ENCODE data around the gene CAMTA1. TPM values are rescaled to one million over a fixed set of nuclear protein-coding genes. Genes with fewer than 3 reads are reported as not detected.
"Not testable (repeated sequence)": the region's sequence is repeated elsewhere in the genome, so short reads cannot be mapped to it uniquely, and the experiment has no call there.

The CAMTA1 gene
- total RNA-seq, 1 donor = 19.9 TPM

DNA sequence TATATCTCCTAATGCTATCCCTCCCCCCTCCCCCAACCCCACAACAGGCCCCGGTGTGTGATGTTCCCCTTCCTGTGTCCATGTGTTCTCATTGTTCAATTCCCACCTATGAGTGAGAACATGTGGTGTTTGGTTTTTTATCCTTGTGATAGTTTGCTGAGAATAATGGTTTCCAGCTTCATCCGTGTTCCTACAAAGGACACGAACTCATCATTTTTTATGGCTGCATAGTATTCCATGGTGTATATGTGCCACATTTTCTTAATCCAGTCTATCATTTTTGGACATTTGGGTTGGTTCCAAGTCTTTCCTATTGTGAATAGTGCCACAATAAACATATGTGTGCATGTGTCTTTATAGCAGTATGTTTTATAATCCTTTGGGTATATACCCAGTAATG, 812.8 kb downstream of the CAMTA1 start:
- DNase-seq (ENCODE audit: low read depth in 2 of 3, low spot score in 2 of 3) = not testable (repeated sequence)

DNA sequence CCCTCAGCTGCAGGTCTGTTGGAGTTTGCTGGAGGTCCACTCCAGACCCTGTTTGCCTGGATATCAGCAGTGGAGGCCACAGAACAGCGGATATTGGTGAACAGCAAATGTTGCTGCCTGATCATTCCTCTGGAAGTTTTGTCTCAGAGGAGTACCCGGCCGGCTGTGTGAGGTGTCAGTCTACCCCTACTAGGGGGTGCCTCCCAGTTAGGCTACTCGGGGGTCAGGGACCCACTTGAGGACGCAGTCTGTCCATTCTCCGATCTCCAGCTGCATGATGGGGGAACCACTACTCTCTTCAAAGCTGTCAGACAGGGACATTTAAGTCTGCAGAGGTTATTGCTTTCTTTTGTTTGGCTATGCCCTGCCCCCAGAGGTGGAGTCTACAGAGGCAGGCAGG, 819.7 kb downstream of the CAMTA1 start:
- not testable (repeated sequence) for DNase-seq (ENCODE audit: low read depth in 2 of 3, low spot score in 2 of 3)

GRCh38 chr1:7606096-7606495, 820.8 kb downstream of the CAMTA1 start:
- DNase-seq (ENCODE audit: low read depth in 2 of 3, low spot score in 2 of 3) = no peak

DNA sequence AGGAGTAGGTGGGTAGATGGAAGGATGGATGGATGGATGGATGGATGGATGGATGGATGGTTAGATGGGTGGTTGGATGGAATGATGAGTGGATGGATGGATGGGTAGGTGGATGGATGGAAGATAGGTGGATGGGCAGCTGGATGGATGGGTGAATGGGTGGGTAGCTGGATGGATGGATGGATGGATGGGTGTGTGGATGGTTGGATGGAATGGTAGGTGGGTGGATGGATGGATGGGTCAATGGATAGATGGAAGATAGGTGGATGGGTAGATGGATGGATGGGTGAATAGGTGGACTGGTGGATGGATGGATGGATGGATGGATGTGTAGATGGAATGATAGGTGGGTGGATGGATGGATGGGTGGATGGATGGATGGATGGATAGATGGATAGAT, 821.8 kb downstream of the CAMTA1 start:
- DNase-seq (ENCODE audit: low read depth in 2 of 3, low spot score in 2 of 3) = no peak

- DNase-seq (ENCODE audit: low read depth in 2 of 3, low spot score in 2 of 3) = no peak
Observed at GRCh38 chr1:7608628-7609305, 823.5 kb downstream of the CAMTA1 start.

GRCh38 chr1:7609311-7609994, 824.2 kb downstream of the CAMTA1 start:
- no peak for DNase-seq (ENCODE audit: low read depth in 2 of 3, low spot score in 2 of 3)

- no peak for DNase-seq (ENCODE audit: low read depth in 2 of 3, low spot score in 2 of 3)
Observed at GRCh38 chr1:7610106-7610731, 825.0 kb downstream of the CAMTA1 start.

- DNase-seq (ENCODE audit: low read depth in 2 of 3, low spot score in 2 of 3) = no peak
Observed at GRCh38 chr1:7610936-7611335, 825.7 kb downstream of the CAMTA1 start.

- DNase-seq (ENCODE audit: low read depth in 2 of 3, low spot score in 2 of 3) = no peak
Observed at GRCh38 chr1:7611421-7612010, 826.3 kb downstream of the CAMTA1 start.

DNA sequence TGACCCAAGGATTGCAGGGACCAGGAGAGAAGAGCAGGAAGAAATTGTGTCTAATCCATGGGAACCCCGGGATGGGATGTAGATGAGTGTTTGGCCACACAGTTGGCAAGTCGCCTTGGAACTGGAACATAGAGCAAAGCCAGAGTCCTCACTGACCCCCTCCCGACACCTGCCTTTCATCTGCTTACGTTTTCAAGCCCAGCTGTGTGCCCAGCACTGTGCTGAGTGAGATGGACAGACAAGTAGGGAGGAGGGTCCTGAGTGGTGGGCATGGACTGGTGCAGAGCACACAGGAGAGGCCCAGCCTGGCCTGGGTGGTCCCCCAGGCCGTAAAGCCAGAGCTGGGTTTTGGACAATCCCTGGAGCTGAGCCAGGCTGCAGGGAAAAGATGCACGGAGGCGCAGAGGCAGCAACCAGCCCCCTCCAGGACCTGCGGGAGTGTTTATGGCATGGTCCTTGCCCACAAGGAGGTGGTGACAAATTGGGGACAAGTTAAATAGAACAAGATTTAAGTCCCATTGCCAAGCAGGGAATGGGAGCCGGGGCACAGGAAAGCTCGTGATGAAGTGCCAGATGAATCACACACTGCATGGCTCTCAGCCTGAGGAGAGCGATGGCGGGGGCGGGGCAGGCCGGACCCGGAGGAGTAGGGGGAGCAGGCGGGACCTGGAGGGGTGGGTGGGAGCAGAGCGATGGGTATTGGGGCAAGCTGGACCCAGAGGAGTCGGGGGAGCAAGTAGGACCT, 828.0 kb downstream of the CAMTA1 start:
- no peak for DNase-seq (ENCODE audit: low read depth in 2 of 3, low spot score in 2 of 3)

GRCh38 chr1:7613851-7614205, 828.6 kb downstream of the CAMTA1 start:
- DNase-seq (ENCODE audit: low read depth in 2 of 3, low spot score in 2 of 3) = no peak

GRCh38 chr1:7614576-7615074, 829.4 kb downstream of the CAMTA1 start:
- no peak for DNase-seq (ENCODE audit: low read depth in 2 of 3, low spot score in 2 of 3)

DNA sequence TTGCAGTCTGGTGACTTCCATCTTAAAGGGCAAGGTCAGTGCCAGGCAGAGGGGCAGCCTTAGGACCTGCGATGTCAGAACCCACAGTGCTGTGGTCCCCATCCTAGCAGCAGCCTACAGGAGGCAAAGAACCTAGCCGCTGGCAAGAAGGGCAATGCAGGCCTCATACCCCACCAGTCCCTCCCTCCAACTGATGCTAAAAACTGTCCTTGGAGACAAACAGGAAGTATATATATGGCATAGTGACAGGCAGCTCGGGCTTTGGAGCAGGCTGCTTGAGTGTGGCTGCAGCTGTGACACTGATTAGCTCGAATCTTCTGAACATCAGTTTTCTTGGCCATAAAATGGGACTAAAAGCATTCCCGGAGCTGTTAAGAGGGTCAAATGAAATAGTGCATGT, 829.9 kb downstream of the CAMTA1 start:
- DNase-seq (ENCODE audit: low read depth in 2 of 3, low spot score in 2 of 3) = no peak

DNA sequence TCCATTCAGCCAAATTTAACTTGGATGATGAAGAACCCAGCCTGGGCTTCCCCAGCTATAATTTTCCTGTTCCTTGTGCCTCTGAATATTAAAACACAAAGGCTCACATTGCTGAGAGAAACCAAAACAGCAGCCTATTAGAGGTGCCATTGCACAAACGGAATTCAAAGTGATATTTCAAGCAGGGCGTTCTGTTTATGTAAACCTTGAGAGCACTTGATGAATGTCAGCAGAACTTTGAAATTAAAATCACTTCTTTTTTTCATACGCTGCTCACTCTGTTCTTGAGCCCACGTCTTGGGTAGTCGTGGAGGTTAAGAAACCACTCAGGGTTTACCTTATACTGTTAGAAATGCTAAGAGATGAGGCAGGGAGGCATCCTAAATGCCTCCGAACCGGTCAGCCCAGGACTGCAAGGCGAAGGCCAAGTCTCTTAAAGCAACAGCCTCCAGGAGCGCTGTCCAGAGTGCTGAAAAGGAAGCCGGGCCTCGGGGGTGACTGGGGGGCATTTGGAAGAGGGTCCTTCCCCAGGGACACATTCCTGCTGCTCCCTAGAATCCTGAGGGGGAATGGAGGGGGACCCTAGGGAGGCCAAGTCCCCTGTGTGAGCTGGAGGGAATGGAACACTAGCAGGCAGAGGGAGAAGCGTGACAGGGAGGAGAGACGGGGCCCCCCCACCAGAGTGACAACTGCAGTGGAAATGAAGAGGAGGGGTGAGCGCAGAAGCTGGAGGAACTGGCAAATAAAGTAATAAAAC, 831.0 kb downstream of the CAMTA1 start:
- DNase-seq (ENCODE audit: low read depth in 2 of 3, low spot score in 2 of 3) = peak in 2 of 3 donors; percentile 40 to 68

DNA sequence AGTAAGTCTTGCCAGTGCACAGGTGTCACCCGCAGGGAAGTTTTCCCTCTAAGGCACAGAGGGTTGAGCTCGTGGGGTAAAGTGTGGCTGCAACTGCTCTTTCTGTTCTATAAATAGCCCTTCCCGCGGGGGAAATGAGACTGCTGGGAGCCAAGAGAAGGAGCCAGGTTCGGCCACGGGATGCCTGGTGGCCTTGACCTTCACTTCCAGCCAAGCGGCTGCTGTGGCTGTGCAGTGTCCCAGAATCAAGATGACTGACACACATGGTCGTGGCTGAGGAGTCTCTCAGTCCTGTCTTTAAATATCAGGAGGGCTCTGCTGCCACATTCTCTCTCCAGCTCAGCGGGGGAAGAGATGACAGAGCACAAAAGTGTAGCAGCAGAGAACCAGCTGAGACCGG, 831.7 kb downstream of the CAMTA1 start:
- no peak for DNase-seq (ENCODE audit: low read depth in 2 of 3, low spot score in 2 of 3)

- no peak for DNase-seq (ENCODE audit: low read depth in 2 of 3, low spot score in 2 of 3)
Observed at GRCh38 chr1:7617826-7618225, 832.6 kb downstream of the CAMTA1 start.

DNA sequence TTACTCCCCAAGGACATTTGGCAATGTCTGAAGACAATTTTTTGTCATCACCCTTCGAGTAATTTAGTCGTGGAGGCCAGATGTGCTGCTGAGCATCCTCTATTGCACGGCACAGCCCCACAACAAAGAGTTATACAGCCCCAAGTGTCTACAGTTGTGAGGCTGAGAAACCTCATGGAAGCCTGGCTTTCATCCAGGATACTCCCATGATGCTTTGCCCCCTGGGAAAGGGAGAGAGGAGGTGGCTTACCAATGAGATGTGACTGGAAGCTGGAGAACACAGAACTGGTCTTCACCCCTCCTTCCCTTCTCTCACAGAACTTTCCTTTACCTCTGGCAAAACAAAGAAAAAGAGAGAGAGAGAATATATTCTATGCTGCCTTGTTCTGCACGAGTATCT, 834.9 kb downstream of the CAMTA1 start:
- DNase-seq (ENCODE audit: low read depth in 2 of 3, low spot score in 2 of 3) = no peak

- no peak for DNase-seq (ENCODE audit: low read depth in 2 of 3, low spot score in 2 of 3)
Observed at GRCh38 chr1:7621334-7622219, 836.3 kb downstream of the CAMTA1 start.

- DNase-seq (ENCODE audit: low read depth in 2 of 3, low spot score in 2 of 3) = no peak
Observed at GRCh38 chr1:7623842-7624241, 838.6 kb downstream of the CAMTA1 start.
